Activated T-helper 1 cell treated with anti-CD3 and anti-CD28 coated beads, Interleukin-12 subunit alpha, Interleukin-12 subunit beta, Interleukin-2, Interleukin-4 antibody, amounts not matched to agents 30 ng/mL and 10 ng/mL and 1 ng/mL, durations not matched to agents 14 hours and 24 hours and 36 hours (primary cell): ENCODE data around the gene PPP1R14C. TPM values are rescaled to one million over a fixed set of nuclear protein-coding genes. Genes with fewer than 3 reads are reported as not detected.

Source experiments
- DNase-seq: peaks from one replicate; pipeline ENCODE4 v3.0.0; 2021; ENCODE audit warnings: low spot score
- H3K27ac Mint-ChIP-seq: one replicate; pipeline ENCODE4 v1.8.0; 2021; ENCODE audit warnings: mild to moderate bottlenecking, mixed read lengths
- H3K27me3 Mint-ChIP-seq: one replicate; pipeline ENCODE4 v1.8.0; 2022; ENCODE audit warnings: mild to moderate bottlenecking, moderate library complexity, mixed read lengths; ENCODE audit not compliant: insufficient read depth
- H3K36me3 Mint-ChIP-seq: one replicate; pipeline ENCODE4 v1.8.0; 2021; ENCODE audit warnings: low read depth, mixed read lengths
- H3K4me1 Mint-ChIP-seq: one replicate; pipeline ENCODE4 v1.8.0; 2021; ENCODE audit warnings: low read depth, mixed read lengths
- H3K4me3 Mint-ChIP-seq: one replicate; pipeline ENCODE4 v1.8.0; 2021; ENCODE audit warnings: mild to moderate bottlenecking, moderate library complexity, mixed read lengths
- H3K9me3 Mint-ChIP-seq: one replicate; pipeline ENCODE4 v1.8.0; 2021; ENCODE audit warnings: mixed read lengths
- intact Hi-C: fragments of 100-400 bp; cut with micrococcal nuclease; formaldehyde crosslinking; loops from one replicate; pipeline ENCODE4 v1.15.1; 2024
- total RNA-seq: library from RNA; stranded (reverse); gene quantifications from 2 replicates; pipeline ENCODE4 v1.2.3, GENCODE V29; 2022

PPP1R14C gene, protein sequence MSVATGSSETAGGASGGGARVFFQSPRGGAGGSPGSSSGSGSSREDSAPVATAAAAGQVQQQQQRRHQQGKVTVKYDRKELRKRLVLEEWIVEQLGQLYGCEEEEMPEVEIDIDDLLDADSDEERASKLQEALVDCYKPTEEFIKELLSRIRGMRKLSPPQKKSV
- not detected in 2 replicates for total RNA-seq

DNA sequence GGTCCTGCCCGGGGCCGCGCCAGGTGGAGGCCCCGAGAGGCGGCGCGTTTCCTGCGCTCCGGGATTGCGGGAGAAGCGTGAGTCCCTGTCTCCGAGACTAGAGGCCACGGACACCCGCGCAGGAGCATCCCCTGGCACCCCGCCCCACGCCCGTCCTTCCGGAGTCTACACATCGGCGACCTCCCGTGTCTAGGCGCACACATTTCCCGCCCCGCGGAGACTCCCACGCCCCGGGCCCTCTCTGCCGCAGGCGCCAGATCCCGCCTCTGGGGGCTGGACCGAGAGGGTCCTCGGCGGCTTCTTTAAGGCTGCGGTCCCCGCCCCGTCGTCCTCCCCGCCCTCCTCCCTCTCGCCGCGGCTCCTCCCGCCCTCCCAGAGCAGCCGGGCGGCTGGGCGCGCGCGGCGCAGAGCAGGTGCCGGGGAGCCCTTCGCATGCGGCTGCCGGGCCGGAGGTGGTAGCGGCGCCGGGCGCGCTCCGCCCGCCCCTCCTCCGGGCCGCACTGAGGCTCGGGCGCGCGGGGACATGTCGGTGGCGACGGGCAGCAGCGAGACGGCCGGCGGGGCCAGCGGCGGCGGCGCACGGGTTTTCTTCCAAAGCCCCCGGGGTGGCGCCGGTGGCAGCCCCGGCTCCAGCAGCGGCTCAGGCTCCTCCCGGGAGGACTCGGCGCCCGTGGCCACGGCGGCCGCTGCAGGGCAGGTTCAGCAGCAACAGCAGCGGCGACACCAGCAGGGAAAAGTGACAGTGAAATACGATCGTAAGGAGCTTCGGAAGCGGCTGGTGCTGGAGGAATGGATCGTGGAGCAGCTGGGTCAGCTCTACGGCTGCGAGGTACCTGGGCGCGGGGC lies at the start of gene PPP1R14C:
Gene PPP1R14C (plus strand): TSS at position 375 of the 846 bp plus-strand sequence. CDS start 149 bp downstream, at position 524.
- H3K27ac Mint-ChIP-seq, result no peak within 1 kb of the TSS
- DNase-seq, result no peak
- no peaks in the 10 kb centered on the region for H3K36me3 Mint-ChIP-seq
- H3K4me3 Mint-ChIP-seq, result peak within 1 kb of the TSS; percentile 54
- intact Hi-C loops, result no loop called here
- H3K9me3 Mint-ChIP-seq, result no peaks in the 10 kb centered on the region
- H3K27me3 Mint-ChIP-seq, result peaks cover 65% of the 10 kb centered on the region
- peaks cover 9% of the 10 kb centered on the region for H3K4me1 Mint-ChIP-seq

DNA sequence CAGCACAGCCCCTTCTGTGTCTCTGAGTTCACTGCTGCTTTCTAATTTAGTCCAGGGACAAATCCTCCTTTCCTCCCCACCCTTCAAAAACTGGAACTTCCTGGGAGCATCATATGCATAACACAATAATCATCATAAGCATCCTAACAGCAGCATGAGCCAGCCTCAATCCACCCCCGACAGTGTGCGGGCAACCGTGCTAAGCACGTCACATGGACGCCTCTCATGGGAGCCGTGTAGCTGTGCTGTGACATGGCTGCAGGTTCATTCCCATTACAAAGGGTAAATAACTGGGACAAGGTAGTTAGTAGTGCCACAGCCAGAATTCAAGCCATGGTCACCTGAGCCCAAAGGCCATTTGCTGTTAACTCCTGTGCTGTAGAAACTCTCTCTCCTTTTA lies 49.4 kb upstream of the PPP1R14C start:
- no peaks in the 10 kb centered on the region for H3K36me3 Mint-ChIP-seq
- H3K4me3 Mint-ChIP-seq, result no peak overlapping the region
- no peak overlapping the region for H3K27ac Mint-ChIP-seq
- DNase-seq, result no peak
- intact Hi-C loops, result no loop called here
- peaks cover 7% of the 10 kb centered on the region for H3K27me3 Mint-ChIP-seq
- H3K4me1 Mint-ChIP-seq, result no peaks in the 10 kb centered on the region
- no peaks in the 10 kb centered on the region for H3K9me3 Mint-ChIP-seq

DNA sequence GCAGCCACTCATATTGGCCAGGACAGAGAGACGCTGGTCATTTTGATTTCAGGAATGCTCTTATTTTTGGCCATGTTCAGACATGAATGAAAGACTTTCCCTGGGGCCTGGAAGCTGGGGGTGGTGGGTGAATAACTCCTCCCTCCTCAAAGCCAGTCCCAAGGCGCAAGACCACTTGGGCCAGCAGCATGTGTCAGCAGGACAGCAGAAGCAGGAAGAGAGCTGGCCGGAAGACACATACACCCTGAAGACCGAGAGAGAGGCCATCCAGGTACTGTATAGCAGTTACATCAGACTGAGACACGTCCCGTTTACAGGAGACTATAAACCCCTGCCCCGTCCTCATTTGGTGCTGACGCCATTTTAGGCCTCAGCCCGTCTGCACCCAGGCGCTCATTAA lies 44.7 kb upstream of the PPP1R14C start:
- Mint-ChIP-seq H3K27me3 (peaks cover 3% of the 10 kb centered on the region), H3K9me3 (no peaks in the 10 kb centered on the region), H3K27ac (no peak overlapping the region), H3K4me1 (no peaks in the 10 kb centered on the region), H3K4me3 (no peak overlapping the region), H3K36me3 (no peaks in the 10 kb centered on the region)
- DNase-seq, result no peak
- intact Hi-C loops, result no loop called here

DNA sequence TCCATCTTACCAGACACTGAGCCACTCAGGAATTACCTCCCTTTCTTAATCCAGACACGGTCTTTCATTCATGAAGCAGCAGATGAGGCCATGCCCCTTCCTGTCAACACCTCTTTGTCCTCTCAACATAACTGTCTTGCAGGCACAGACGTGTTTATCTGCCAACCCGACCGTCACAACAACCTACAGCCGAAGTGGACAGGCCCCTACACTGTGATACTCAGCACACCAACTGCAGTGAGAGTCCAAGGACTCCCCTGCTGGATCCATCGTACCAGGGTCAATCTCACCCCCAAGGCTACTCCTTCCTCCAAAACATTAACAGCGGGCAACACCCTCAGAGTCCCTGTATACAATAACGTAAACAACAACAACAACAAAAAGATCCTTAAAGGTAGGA lies 43.3 kb upstream of the PPP1R14C start:
- H3K36me3 Mint-ChIP-seq, result no peaks in the 10 kb centered on the region

DNA sequence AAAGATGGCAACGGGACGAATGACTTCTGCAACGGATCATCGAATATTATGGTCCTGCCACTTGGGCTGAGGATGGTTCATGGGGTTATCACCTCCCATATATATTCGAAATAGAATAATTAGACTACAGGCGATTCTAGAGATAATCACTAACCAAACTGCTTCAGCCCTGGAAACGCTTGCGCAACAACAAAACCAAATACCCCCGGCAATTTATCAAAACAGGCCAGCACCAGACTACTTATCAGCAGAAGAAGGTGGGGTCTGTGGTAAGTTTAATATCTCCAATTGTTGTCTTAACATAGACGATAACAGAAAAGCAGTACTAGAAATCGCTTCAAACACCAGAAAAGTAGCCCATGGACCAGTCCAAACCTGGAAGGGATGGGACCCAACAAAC lies 42.9 kb upstream of the PPP1R14C start:
- H3K9me3 Mint-ChIP-seq, result no peaks in the 10 kb centered on the region
- H3K36me3 Mint-ChIP-seq, result no peaks in the 10 kb centered on the region
- no peak for DNase-seq
- intact Hi-C loops, result loop anchor here (10.0 kb wide), 1 partner anchor 435 kb away; no protein-coding TSS in a partner anchor
- H3K27me3 Mint-ChIP-seq, result no peaks in the 10 kb centered on the region
- no peak overlapping the region for H3K27ac Mint-ChIP-seq
- H3K4me1 Mint-ChIP-seq, result no peaks in the 10 kb centered on the region
- no peak overlapping the region for H3K4me3 Mint-ChIP-seq

More for the DNA sequence above, 43.3 kb upstream of the PPP1R14C start:
- DNase-seq, result no peak
- Mint-ChIP-seq H3K4me1 (no peaks in the 10 kb centered on the region), H3K27me3 (no peaks in the 10 kb centered on the region), H3K4me3 (no peak overlapping the region), H3K27ac (no peak overlapping the region), H3K9me3 (no peaks in the 10 kb centered on the region)
- intact Hi-C loops, result no loop called here

DNA sequence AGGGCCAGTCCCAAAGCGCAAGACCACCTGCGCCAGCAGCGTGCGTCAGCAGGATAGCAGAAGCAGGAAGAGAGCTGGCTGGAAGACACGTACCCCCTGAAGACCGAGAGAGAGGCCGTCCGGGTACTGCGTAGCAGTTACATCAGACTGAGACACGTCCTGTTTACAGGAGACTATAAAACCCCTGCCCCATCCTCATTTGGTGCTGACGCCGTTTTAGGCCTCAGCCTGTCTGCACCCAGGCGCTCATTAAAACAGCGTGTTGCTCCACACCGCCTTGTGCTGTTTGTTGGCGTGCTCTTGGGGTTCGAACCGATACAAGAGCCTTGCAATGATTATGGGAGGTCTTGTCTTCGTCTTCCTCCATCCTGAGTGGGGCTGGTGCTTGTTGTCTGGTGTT lies 42.1 kb upstream of the PPP1R14C start:
- no peak for DNase-seq
- Mint-ChIP-seq H3K9me3 (no peaks in the 10 kb centered on the region), H3K27me3 (no peaks in the 10 kb centered on the region), H3K27ac (no peak overlapping the region), H3K36me3 (no peaks in the 10 kb centered on the region), H3K4me1 (no peaks in the 10 kb centered on the region), H3K4me3 (no peak overlapping the region)
- intact Hi-C loops, result loop anchor here (10.0 kb wide), 1 partner anchor 434 kb away; no protein-coding TSS in a partner anchor

DNA sequence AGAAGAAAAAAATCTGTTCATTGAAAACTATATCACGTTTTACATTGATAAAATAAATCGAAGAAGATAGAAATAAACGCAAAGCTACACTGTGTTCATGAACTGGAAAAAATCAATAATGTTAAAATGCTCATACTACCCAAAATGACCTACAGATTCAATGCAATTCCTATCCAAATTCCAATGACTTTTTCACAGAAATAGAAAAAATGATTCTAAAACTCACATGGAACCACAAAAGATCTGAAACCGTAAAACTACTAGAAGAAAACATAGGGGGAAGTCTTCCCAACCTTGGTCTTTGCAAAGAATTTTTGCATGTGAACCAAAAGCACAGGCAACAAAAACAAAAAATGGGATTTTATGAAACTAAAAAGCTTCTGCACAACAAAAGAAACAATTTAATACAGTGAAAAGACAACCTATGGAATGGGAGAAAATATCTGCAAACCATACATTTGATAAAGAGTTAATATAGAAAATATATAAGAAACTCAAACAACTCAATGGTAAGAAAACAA lies 40.0 kb upstream of the PPP1R14C start:
- H3K4me1 Mint-ChIP-seq, result no peaks in the 10 kb centered on the region
- no peaks in the 10 kb centered on the region for H3K36me3 Mint-ChIP-seq
- H3K4me3 Mint-ChIP-seq, result no peak overlapping the region
- no peak overlapping the region for H3K27ac Mint-ChIP-seq
- no peaks in the 10 kb centered on the region for H3K9me3 Mint-ChIP-seq
- intact Hi-C loops, result loop anchor here (10.0 kb wide), 1 partner anchor 432 kb away; no protein-coding TSS in a partner anchor
- no peaks in the 10 kb centered on the region for H3K27me3 Mint-ChIP-seq
- no peak for DNase-seq

DNA sequence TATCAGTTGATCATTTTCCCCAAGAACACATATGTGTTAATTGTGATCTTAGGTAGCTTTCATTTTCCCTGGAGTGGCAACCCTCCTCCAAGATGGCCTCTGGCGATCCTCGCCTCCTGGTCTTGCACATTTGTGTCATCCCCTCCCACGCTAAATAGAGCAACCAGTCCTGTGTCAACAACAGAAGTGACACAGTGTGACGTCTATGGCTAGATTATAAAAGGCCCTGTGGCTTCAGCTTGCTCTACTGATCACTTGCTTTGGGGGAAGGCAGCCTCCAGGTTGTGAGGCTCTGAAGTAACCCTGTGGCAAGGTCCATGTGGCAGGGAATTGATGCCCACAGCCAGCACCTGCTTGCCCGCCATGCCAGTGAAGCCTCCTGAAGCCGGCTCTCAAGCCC lies 30.6 kb upstream of the PPP1R14C start:
- H3K27ac Mint-ChIP-seq, result no peak overlapping the region
- H3K27me3 Mint-ChIP-seq, result peaks cover 3% of the 10 kb centered on the region
- H3K4me3 Mint-ChIP-seq, result no peak overlapping the region
- H3K4me1 Mint-ChIP-seq, result no peaks in the 10 kb centered on the region
- no peak for DNase-seq
- H3K9me3 Mint-ChIP-seq, result no peaks in the 10 kb centered on the region
- intact Hi-C loops, result no loop called here
- no peaks in the 10 kb centered on the region for H3K36me3 Mint-ChIP-seq

DNA sequence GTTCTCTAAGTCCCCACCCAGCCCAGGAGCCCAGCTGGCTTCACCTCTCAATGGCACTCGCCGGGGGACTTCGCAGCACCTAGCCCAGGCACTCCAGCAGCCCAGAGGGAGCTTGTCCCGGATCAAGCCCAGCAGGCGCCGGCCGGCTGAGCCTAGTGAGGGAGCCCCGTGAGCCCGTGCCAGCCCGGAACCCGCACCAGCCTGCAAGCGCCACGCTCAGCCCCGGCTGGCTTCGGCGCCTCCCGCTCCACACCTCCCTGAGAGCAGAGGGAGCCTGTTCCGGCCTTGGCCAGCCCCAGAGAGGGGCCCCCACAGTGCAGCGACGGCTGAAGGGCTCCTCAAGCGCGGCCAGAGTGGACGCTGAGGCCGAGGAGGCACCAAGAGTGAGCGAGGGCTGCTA lies 27.1 kb upstream of the PPP1R14C start:
- Mint-ChIP-seq H3K4me1 (peaks cover 13% of the 10 kb centered on the region), H3K9me3 (no peaks in the 10 kb centered on the region), H3K27me3 (peaks cover 13% of the 10 kb centered on the region), H3K27ac (no peak overlapping the region), H3K4me3 (no peak overlapping the region), H3K36me3 (no peaks in the 10 kb centered on the region)
- intact Hi-C loops, result no loop called here
- DNase-seq, result no peak

DNA sequence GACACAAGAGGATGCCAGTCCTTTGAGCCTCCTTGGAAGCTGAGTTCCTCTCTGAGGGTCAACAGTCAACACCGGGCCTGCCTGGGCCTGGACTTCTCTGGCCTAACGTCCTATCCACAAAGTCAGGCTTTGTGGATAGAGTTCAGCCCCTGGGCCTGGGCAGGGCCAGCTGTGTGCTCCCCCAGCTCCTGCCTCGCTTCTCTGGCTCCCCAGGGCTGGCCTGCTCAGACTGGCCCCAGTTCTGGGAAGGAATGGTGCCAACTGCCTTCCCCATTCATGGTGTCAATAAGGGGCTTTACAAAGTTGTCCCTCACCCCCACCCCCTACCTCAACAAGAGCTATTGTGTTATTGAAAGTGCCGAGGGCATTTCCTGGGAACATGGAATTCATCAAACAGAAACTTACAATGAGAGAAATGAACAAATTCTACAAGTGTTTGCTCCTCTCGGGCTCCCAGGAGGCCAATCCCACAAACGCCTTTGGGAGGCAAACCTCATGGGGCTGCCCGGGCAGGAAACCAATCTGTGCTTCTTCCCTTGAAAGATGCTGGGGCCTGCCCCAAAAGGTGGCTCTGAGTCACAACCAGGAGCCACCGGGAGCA lies 26.5 kb upstream of the PPP1R14C start:
- Mint-ChIP-seq H3K27me3 (peaks cover 13% of the 10 kb centered on the region), H3K9me3 (no peaks in the 10 kb centered on the region), H3K4me1 (peaks cover 13% of the 10 kb centered on the region), H3K36me3 (no peaks in the 10 kb centered on the region), H3K4me3 (no peak overlapping the region), H3K27ac (no peak overlapping the region)
- DNase-seq, result no peak
- intact Hi-C loops, result no loop called here

DNA sequence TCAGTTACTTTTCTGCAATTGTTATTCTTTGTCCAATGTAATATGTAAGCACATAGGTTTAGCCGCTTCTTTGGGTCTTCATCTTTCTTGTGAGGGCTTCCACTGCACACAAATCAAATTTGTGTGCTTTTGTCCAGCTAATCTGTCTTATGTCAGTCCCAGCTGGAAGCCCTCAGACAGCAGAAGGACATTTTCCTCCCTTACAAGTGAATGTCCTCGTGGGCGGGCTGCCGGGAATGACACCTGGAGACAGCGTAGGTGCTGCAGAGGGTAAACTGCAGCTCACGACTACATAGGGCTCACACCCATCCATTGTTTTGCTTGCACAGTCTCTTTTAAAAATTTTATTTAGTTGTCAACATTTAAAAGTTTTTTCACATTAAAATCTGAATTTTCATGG lies 24.6 kb upstream of the PPP1R14C start:
- Mint-ChIP-seq H3K27me3 (peaks cover 16% of the 10 kb centered on the region), H3K4me3 (no peak overlapping the region), H3K4me1 (peaks cover 13% of the 10 kb centered on the region), H3K27ac (no peak overlapping the region), H3K9me3 (no peaks in the 10 kb centered on the region), H3K36me3 (no peaks in the 10 kb centered on the region)
- DNase-seq, result no peak
- intact Hi-C loops, result no loop called here

DNA sequence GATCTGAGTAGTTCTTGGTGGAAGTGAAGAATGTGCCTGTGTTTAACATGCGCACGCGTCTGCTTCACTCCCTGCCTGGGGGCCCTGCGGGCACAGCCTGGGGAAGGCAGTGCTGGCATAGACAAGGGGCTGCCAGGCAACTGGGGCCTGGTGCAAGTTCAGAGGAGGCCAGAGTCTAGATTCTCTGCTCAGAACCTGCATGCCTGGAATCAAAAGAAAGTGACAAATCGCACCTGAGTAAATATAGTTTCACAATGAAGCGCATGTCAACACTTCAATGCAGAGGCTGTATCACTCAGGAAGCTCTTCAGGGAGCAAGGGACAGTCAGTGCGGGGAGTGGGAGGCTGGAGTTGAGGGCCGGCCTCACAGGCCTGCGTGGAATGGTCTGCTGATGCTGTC lies 24.2 kb upstream of the PPP1R14C start:
- intact Hi-C loops, result no loop called here
- no peak overlapping the region for H3K4me3 Mint-ChIP-seq
- H3K36me3 Mint-ChIP-seq, result no peaks in the 10 kb centered on the region
- DNase-seq, result no peak
- peaks cover 15% of the 10 kb centered on the region for H3K4me1 Mint-ChIP-seq
- no peak overlapping the region for H3K27ac Mint-ChIP-seq
- H3K27me3 Mint-ChIP-seq, result peaks cover 17% of the 10 kb centered on the region
- H3K9me3 Mint-ChIP-seq, result no peaks in the 10 kb centered on the region

DNA sequence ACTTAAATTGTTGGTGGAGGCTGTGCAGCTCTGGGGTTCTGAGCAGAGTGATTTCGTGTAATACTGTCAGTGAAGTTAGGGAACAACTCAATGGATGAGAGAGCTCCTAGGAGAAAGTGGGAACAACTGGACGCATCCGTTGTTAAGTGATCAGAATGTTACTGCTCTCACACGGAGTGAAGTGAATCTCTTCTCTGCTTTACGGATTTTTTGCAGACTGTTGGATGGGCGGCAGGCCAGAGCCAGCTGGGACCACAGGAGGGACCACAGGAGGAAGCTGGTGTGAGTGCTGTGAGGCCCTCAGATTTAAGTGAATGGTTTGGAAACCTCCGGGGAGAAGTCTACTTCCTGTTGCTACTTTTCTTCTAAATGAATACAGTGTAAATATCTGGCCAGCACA lies 23.7 kb upstream of the PPP1R14C start:
- Mint-ChIP-seq H3K27me3 (peaks cover 21% of the 10 kb centered on the region), H3K4me3 (no peak overlapping the region), H3K4me1 (peaks cover 21% of the 10 kb centered on the region), H3K9me3 (no peaks in the 10 kb centered on the region), H3K36me3 (no peaks in the 10 kb centered on the region), H3K27ac (no peak overlapping the region)
- no peak for DNase-seq
- intact Hi-C loops, result no loop called here
